ENCODE data around the gene AAR2.

AAR2 gene

DNA sequence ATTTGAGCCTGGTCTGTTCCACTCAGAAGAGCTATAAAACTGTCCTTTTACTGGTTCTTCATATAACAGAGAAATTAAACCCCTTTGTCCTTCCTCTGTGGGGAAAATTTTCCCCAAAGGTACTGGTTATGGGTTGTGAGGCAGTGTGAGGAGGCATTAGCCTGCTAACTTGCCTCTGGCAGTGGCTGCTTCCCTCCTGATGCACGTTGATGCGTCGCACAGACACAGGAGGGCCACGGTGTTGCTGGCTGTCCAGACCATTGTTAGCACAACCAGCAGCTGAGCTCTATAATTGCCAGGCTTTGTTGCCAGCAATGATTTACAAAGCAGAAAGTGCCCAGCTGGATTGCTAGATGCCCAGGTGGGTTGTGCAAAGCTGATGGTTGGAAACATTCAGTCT, 10.1 kb downstream of the AAR2 start:
- H3K27me3 Mint-ChIP-seq (ENCODE audit: low read depth), result no peaks in the 10 kb centered on the region
- H3K27ac Mint-ChIP-seq, result no peak overlapping the region
- peaks cover 55% of the 10 kb centered on the region for H3K36me3 Mint-ChIP-seq (ENCODE audit: low read depth)
- no peak overlapping the region for H3K4me3 Mint-ChIP-seq
- no peaks in the 10 kb centered on the region for H3K9me3 Mint-ChIP-seq
- TF ChIP-seq, protein P1, sequence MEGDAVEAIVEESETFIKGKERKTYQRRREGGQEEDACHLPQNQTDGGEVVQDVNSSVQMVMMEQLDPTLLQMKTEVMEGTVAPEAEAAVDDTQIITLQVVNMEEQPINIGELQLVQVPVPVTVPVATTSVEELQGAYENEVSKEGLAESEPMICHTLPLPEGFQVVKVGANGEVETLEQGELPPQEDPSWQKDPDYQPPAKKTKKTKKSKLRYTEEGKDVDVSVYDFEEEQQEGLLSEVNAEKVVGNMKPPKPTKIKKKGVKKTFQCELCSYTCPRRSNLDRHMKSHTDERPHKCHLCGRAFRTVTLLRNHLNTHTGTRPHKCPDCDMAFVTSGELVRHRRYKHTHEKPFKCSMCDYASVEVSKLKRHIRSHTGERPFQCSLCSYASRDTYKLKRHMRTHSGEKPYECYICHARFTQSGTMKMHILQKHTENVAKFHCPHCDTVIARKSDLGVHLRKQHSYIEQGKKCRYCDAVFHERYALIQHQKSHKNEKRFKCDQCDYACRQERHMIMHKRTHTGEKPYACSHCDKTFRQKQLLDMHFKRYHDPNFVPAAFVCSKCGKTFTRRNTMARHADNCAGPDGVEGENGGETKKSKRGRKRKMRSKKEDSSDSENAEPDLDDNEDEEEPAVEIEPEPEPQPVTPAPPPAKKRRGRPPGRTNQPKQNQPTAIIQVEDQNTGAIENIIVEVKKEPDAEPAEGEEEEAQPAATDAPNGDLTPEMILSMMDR (IDR thresholded peaks at IDR 0.05; ENCODE audit: unreplicated experiment in 3 of 3), result no peak
- H3K4me1 Mint-ChIP-seq, result peaks cover 1% of the 10 kb centered on the region

DNA sequence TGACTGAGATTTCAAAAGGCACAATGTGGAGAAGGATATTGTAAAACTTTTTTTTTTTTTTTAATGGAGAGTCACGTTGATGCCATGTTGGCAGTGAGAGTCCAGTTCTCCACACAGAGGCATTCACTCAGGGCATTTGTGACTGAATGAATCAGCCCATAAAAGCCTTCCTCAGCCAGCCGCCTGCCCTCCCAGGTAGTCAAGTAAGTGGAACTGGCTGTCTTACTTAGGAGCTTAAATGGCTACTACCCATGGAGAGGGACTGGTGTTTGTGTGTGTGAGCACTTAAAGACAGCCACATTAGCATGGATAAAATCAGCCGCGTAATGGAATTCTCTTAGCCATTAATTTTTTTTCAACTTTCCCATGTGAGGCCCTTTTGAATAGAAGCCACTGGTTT, 12.6 kb downstream of the AAR2 start:
- peaks cover 51% of the 10 kb centered on the region for H3K36me3 Mint-ChIP-seq (ENCODE audit: low read depth)
- H3K4me3 Mint-ChIP-seq, result no peak overlapping the region
- no peaks in the 10 kb centered on the region for H3K27me3 Mint-ChIP-seq (ENCODE audit: low read depth)
- no peaks in the 10 kb centered on the region for H3K9me3 Mint-ChIP-seq
- H3K27ac Mint-ChIP-seq, result no peak overlapping the region
- peaks cover 10% of the 10 kb centered on the region for H3K4me1 Mint-ChIP-seq
- TF ChIP-seq, protein P1 (IDR thresholded peaks at IDR 0.05; ENCODE audit: unreplicated experiment in 3 of 3), result no peak

DNA sequence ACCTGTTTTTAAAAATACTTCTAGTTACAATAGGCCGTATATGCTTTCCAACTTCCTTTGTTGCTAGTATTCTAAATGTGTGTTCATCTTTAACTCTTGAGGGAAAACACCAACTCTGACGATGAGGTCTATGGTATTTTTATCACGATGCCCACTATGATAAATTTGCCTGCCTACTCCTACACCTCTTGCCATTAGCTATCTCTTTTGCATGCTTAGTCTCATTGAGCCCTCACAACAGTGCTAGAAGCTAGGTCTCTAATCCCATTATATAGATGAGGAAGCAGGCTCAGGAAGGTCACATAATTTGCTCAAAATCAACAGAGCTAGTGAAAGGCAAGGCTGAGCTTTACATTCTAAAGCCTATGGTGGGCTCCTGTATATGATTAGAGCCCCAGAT, 13.2 kb downstream of the AAR2 start:
- Mint-ChIP-seq H3K27ac (no peak overlapping the region), H3K4me3 (no peak overlapping the region), H3K27me3 (ENCODE audit: low read depth) (no peaks in the 10 kb centered on the region), H3K36me3 (ENCODE audit: low read depth) (peaks cover 48% of the 10 kb centered on the region), H3K4me1 (peaks cover 10% of the 10 kb centered on the region), H3K9me3 (no peaks in the 10 kb centered on the region)
- TF ChIP-seq, protein P1 (IDR thresholded peaks at IDR 0.05; ENCODE audit: unreplicated experiment in 3 of 3), result no peak

DNA sequence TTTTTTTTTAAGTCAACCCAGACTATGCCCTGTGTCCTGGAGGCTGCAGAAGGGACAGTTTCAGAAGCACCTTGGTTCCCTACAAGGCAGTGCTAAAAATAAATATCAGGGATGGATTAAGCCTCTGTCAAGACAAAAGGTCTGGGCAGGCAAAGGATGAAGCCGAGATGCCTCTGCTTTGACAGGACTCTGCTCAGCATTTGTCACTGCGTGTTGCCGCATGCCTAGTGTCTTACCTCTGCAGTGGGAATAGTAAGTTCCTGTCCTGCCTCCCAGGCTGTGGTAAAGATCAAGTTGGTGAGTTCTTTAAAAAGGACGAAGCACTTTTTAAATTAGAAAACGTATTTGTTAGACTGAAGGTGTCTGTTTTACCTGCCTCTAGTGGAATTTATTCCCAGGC, 15.1 kb downstream of the AAR2 start:
- no peaks in the 10 kb centered on the region for H3K27me3 Mint-ChIP-seq (ENCODE audit: low read depth)
- H3K4me3 Mint-ChIP-seq, result peak overlapping the region in 1 of 3 experiments; percentile 42
- TF ChIP-seq, protein P1 (IDR thresholded peaks at IDR 0.05; ENCODE audit: unreplicated experiment in 3 of 3), result no peak
- no peaks in the 10 kb centered on the region for H3K9me3 Mint-ChIP-seq
- peaks cover 47% of the 10 kb centered on the region for H3K36me3 Mint-ChIP-seq (ENCODE audit: low read depth)
- no peak overlapping the region for H3K27ac Mint-ChIP-seq
- H3K4me1 Mint-ChIP-seq, result peaks cover 19% of the 10 kb centered on the region

DNA sequence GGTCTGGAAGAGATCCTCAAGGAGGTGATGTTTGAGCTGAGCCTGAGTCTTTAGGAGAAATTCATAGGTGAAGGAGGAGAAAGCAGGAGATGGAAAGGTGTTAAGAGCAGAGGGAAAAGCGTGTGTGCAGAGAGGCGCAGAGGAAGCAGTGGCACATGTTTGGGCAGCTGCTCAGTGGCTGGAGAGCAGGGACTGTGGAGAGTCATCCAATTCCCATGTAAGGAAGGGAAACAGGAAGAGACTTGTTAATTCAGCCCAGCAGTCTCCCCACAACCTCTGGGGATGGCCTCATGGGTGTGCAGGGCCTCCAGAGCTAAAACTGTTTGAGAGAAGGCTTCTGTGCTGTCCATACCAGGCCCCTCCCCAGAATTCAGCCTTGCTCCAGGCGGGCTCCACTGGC, 16.2 kb downstream of the AAR2 start:
- peak overlapping the region in 1 of 3 experiments; percentile 5 for H3K4me3 Mint-ChIP-seq
- H3K36me3 Mint-ChIP-seq (ENCODE audit: low read depth), result peaks cover 47% of the 10 kb centered on the region
- no peak overlapping the region for H3K27ac Mint-ChIP-seq
- H3K9me3 Mint-ChIP-seq, result no peaks in the 10 kb centered on the region
- no peaks in the 10 kb centered on the region for H3K27me3 Mint-ChIP-seq (ENCODE audit: low read depth)
- TF ChIP-seq, protein P1 (IDR thresholded peaks at IDR 0.05; ENCODE audit: unreplicated experiment in 3 of 3), result no peak
- peaks cover 24% of the 10 kb centered on the region for H3K4me1 Mint-ChIP-seq

DNA sequence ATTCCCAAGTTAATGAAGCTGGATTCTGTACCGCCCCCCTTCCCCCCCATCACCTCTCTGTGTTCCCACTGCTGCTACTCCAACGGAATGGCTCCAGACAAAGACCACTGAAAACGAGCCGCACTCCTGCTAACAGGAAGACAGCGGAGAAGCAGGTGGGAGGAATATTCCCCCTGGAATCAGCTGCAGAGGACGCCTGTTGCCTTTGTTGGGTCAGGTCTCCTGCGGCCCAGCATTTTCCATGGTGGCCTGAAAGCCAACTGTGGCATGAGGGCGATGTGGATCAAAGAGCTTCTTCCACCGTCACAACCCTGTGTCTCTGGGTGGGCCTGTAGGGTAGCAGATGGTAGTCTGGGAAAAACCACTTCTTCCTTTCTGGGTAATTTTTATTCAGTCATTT, 16.8 kb downstream of the AAR2 start:
- no peak overlapping the region for H3K27ac Mint-ChIP-seq
- TF ChIP-seq, protein P1 (IDR thresholded peaks at IDR 0.05; ENCODE audit: unreplicated experiment in 3 of 3), result no peak
- no peak overlapping the region for H3K4me3 Mint-ChIP-seq
- H3K9me3 Mint-ChIP-seq, result no peaks in the 10 kb centered on the region
- peaks cover 43% of the 10 kb centered on the region for H3K36me3 Mint-ChIP-seq (ENCODE audit: low read depth)
- H3K27me3 Mint-ChIP-seq (ENCODE audit: low read depth), result no peaks in the 10 kb centered on the region
- H3K4me1 Mint-ChIP-seq, result peaks cover 24% of the 10 kb centered on the region
